SK-N-SH treated with all-trans-retinoic acid at 6 μM for 48 hours (cell line): Measurements from ENCODE around the gene KATNAL1.

Experiments
- ARNTL ChIP-seq: fragments of 450-650 bp; formaldehyde crosslinking; IDR thresholded peaks from 2 replicates; pipeline ENCODE4 v1.5.0; 2020; ENCODE audit warnings: low read depth, mild to moderate bottlenecking, moderate library complexity, borderline replicate concordance
- CSRNP3 ChIP-seq: fragments of 250-450 bp; sonication (Bioruptor Pico); IDR thresholded peaks from 2 replicates; pipeline ENCODE4 v1.5.1; 2021; ENCODE audit warnings: mild to moderate bottlenecking, moderate library complexity
- PATZ1 ChIP-seq: fragments of 250-450 bp; sonication (Bioruptor Pico); IDR thresholded peaks from 2 replicates; pipeline ENCODE4 v1.8.0; 2020; ENCODE audit warnings: mild to moderate bottlenecking, moderate library complexity, borderline replicate concordance

- no peak for TF ChIP-seq CSRNP3 (CRISPR knock-in tag)
- TF ChIP-seq PATZ1 (CRISPR knock-in tag) = no peak
- no peak for TF ChIP-seq ARNTL (CRISPR knock-in tag)
Observed at GRCh38 chr13:30212256-30212655, 95.1 kb downstream of the KATNAL1 start.
